Caki2 (cell line): Measurements from ENCODE around the gene HLA-DQB1. TPM values are rescaled to one million over a fixed set of nuclear protein-coding genes. Genes with fewer than 3 reads are reported as not detected.

ENCODE experiments used
- DNase-seq: peaks from one replicate; pipeline ENCODE4 v3.0.0-alpha.2; 2015; ENCODE audit warnings: low read depth
- in situ Hi-C: cut with HindIII; loops from 2 replicates; pipeline ENCODE4 v1.10.0; 2016; ENCODE audit warnings: low sequenced_read_pairs, low pct_unique_long_range_greater_than_20kb, mixed read lengths
- total RNA-seq: library from RNA; depleted of rRNA; stranded (reverse); fragments of >200 nt; shearing (Covaris generic); gene quantifications from 2 replicates; pipeline ENCODE4 v1.2.3, GENCODE V29; 2014; ENCODE audit warnings: low replicate concordance; rRNA removed

HLA-DQB1 gene
- total RNA-seq, 1 experiment from 2014 or later: not detected

GRCh38 chr6:32609731-32610640, 56.5 kb downstream of the HLA-DQB1 start:
- in situ Hi-C loops: no loop called here

More at GRCh38 chr6:32609731-32610640, 56.5 kb downstream of the HLA-DQB1 start:
- peak; percentile 98 for DNase-seq

Other genes with a start within 250 kb of the HLA-DQB1 start
- not detected in 2 replicates for gene HLA-DRA, start 226.8 kb downstream of the HLA-DQB1 start, total RNA-seq
- gene HLA-DRB5, start 136.4 kb downstream of the HLA-DQB1 start, total RNA-seq: not detected in 2 replicates
- 0.17 TPM in 1 of 2 replicates, not detected in the other for gene HLA-DRB1, start 76.8 kb downstream of the HLA-DQB1 start, total RNA-seq
- not detected in 2 replicates for gene HLA-DQA1, start 29.3 kb downstream of the HLA-DQB1 start, total RNA-seq
- not detected in 2 replicates for gene HLA-DQA2, start 74.7 kb upstream of the HLA-DQB1 start, total RNA-seq
- gene HLA-DQB2, start 96.9 kb upstream of the HLA-DQB1 start, total RNA-seq: not detected in 2 replicates
- not detected in 2 replicates for gene HLA-DOB, start 150.3 kb upstream of the HLA-DQB1 start, total RNA-seq
- gene TAP2, start 172.1 kb upstream of the HLA-DQB1 start, total RNA-seq: 8.9 and 26.7 TPM in 2 replicates
- 267 and 291 TPM in 2 replicates for gene PSMB8, start 177.4 kb upstream of the HLA-DQB1 start, total RNA-seq
- gene TAP1, start 187.0 kb upstream of the HLA-DQB1 start, total RNA-seq: 63.3 and 65.5 TPM in 2 replicates
- 80.2 and 123 TPM in 2 replicates for gene PSMB9, start 187.5 kb upstream of the HLA-DQB1 start, total RNA-seq